HG02571 (cell line): Measurements from ENCODE around the gene SORL1-AS1.

Source experiments
- ATAC-seq: cut with Tn5 transposase; IDR thresholded peaks from one replicate; pipeline ENCODE4 v1.9.1; 2021; ENCODE audit warnings: mild to moderate bottlenecking, moderate library complexity; ENCODE audit not compliant: unreplicated experiment

The SORL1-AS1 gene

DNA sequence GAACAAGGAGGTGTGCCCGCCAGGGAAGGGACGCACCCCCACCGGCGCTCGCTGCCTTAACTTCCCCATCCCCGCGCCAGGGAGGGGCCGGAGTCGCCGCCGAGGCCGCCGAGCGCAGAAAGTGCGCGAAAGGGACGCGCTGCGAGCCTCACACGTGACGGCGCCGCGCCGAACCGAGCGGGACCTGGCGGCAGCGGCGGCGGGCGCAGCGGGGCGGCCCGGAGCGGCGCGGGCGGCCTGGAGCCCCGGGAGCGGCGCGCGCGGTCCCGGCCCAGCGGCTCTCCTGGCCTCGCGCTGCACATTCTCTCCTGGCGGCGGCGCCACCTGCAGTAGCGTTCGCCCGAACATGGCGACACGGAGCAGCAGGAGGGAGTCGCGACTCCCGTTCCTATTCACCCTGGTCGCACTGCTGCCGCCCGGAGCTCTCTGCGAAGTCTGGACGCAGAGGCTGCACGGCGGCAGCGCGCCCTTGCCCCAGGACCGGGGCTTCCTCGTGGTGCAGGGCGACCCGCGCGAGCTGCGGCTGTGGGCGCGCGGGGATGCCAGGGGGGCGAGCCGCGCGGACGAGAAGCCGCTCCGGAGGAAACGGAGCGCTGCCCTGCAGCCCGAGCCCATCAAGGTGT, 670 bp downstream of the SORL1-AS1 start, which contains the start of gene SORL1:
Gene SORL1, plus strand, starts transcription at position 329 of the 623 bp plus-strand sequence. Its CDS starts 18 bp downstream, at position 347.
- ATAC-seq, result peak; percentile 42

DNA sequence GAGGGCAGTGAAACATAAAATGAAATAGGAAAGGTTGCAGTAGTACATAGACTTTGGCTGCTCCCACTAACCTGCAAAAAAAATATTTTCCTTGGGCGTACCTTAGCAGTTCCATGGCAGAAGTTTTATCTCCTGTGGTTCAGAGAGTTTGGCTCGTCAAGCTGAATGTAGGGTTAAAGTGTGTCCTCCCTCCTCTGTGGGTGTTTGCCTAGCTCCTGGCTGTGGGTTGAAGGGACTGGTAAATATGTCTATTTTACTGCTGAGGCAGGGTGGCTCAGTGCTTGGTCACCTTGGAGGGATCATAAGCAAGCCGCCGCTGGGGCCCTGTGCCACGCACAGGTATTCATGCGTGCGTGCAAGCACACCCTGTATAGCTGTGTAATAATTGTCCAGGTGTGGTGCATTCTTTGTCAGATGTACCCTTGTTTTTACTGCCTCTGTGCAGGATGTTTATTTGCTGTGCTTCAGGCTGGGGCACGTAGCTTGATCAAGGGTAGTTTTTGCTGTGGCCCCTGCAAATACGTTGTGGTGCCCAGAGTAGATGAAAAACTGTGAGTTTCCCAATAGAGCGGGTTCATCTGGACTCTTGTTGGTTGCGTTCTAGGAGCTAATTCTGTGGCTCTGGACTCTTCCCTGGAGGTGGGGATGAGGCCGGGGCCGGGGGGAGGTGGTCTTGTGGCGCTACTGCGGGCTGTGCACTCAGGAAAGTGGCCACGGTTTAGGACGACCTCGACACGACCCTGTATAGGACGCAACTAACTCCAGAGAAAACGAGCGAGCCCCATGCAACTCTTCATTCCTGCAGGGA, 1.4 kb downstream of the SORL1-AS1 start:
- ATAC-seq, result peak; percentile 1

DNA sequence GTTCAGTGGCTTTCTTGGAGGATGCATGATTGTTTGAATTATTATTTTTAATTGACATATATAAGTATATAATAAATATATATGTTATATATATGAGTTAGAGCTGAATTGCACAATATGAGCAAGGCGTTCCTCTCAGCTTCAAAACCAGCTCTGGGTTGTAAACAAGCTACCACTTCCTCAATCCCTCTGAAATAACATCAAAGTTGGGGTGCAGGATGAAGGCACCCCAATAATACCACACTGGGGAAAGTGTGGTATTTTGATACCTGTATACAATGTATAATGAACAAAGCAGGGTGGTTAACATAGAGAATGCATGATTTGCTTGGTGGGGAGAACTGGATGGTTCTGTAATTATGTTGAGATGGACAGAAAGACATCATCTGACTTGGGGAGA, 2.4 kb downstream of the SORL1-AS1 start:
- ATAC-seq, result no peak

- ATAC-seq, result no peak
Observed at GRCh38 chr11:121449626-121450025, 3.1 kb downstream of the SORL1-AS1 start.

DNA sequence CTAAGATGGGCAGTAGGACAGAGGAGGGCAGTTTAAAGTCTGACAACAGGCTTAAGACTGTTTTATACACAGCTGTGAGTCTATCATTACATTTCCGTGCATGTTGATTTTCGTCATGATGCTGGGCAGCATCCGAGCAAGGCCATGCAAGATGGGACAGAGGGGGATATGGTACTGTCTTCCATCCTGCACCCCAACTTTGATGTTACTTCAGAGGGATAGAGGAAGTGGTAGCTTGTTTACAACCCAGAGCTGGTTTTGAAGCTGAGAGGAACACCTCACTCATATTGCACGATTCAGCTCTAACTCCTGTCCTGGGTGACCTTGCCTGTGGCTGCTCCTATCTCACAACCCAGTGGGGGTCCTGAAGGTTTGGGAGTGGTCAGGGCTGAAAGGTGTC, 3.6 kb downstream of the SORL1-AS1 start:
- ATAC-seq, result no peak

DNA sequence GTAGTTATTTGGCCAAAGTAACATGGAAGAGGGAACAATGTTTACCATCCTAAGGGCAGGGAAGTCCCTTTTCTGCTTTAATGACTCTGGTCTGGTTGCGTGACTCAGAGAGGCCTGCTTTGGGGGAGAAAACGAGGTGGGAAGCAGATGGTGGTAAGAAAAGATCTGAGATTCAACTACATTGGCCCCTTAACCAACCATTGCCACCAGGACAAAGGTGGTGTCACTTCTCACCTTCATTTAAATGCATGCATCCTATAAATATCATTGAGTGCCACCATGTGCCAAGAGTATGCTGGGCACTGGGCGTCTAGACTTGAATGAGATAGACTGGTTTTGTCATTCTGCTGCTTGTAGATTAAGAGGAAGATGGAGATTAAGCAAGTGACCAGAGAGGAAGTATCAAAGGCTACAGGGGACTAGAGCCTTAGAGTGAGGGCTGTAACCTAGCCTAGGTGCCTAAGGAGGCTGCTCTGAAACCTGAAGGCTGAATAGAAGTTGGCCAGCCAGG, 4.3 kb downstream of the SORL1-AS1 start:
- no peak for ATAC-seq

- no peak for ATAC-seq
Observed at GRCh38 chr11:121448011-121448410, 4.8 kb downstream of the SORL1-AS1 start.

DNA sequence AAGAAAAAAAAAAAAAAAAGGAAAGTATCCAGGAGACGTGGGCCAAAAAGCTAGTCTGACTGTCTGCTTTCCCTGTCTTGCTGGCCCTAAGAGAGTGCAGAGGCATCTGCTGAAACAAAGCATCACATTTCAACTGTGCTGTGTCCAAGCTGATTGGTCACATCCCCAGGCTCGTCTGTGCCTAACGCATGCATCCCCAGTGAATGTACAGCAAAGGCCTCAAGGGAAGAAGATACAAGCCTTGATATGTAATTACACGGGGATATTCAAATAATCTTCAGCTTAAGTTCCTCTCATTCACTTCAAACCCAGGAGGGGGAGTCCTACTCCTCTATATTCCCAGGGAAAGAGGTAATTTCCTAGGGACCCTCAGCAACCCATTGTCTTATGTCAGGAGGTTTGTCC, 6.0 kb downstream of the SORL1-AS1 start:
- no peak for ATAC-seq

DNA sequence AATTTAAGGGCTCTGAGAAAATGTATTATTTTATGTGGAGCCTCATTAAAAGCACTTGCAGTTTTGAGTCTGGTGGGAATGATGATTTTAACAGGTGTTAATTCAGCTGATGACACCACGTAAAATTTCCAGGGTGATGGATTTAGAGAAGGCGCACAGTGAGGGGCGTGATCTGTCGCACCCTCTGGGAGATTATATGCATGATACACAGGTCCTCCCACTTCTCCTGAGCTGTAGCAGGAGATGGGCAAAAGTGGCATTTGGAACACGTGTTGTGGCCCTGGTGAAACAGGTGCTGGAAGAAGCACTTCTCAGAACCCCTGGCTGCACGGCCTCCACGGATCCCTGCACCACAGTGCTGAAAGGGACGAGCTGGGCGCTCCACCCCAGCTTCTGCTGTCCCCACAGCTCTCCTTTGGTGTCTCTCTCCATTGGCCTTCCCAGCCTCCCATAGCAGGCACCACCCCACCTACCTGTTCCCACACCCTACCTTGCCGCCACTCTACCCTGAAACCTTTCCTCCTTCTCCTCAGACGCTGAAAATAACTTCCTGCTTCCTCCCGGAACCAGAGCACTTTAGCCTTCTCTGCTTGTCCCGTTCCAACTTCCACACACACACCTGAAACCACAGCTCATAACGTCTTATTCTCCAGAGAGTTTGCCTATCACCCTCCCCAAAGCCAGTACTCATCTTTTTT, 7.5 kb downstream of the SORL1-AS1 start:
- ATAC-seq, result no peak

DNA sequence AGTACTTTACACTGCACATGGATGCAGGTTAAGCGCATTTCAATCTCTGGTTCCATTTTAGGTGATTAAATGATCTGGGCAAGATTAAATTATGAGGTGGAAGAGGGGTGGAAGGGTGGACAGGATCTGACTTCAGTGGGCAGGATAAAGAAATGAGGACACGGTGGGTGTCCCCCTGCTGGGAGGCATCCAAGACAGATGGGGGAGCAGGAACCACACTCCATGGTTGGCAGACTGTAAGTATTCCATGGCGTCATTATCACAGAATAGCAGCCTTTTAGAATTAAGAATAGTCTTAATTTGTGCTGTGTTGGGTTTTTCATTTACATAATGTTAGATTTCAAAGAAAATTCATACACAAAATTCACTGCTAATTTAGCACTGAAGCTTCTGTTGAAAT, 8.2 kb downstream of the SORL1-AS1 start:
- ATAC-seq, result no peak

- no peak for ATAC-seq
Observed at GRCh38 chr11:121443688-121444275, 9.0 kb downstream of the SORL1-AS1 start.

DNA sequence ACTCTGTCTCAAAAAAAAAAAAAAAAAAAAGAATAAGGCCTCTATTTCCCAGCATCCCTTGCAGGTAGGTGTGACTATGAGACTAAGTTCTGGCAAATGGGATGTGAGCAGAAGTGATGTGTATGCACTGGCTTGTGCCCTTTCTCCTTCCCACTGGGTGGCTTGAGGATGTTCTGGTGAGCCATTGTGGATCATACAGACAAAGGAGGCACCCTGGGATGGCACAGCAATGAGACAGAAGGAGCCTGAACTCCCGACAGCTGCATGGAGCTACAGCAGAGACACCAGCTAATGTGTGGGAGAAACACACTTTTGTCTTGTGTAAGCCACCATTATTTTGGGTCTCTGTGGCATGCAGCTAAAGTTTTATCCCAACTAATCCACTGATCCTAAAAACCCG, 11.2 kb downstream of the SORL1-AS1 start:
- no peak for ATAC-seq

GRCh38 chr11:121439759-121440158, 13.0 kb downstream of the SORL1-AS1 start:
- ATAC-seq, result no peak

DNA sequence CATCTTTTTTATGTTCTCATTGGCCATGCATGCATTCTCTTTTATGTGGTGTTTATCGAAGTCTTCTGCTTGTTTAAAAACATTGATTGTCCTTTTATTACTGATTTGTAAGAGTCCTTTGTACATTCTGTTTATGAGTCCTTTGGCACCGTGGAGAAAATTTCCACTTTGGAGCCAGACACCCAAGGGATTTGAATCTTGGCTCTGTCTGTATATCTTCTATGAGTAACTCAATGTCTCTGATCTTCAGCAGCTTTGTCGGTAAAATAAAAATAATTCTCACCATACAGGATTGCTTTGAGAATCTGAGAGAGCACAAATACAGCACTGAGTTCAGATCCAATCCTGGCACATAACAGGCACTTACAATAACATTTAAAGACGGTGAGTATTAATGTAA, 13.4 kb downstream of the SORL1-AS1 start:
- ATAC-seq, result no peak

DNA sequence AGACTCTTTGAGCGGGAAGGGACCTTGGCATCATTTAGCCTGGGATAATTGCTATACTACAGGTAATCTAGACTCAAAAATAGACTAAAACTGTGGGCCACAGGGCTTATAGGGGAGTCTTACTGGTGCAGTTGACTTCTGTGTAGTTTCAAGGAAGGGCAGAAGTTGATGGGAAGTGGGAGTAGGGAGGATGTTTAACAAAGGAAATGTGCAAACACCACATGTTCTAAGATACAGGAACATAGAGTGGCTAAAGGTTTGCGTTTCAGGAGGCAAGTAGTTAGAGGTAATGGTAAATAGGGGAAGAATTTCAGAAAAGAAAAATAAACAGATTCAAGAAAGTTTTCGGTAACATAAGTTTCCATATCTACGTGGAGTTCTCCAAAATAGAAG, 15.1 kb downstream of the SORL1-AS1 start:
- no peak for ATAC-seq

DNA sequence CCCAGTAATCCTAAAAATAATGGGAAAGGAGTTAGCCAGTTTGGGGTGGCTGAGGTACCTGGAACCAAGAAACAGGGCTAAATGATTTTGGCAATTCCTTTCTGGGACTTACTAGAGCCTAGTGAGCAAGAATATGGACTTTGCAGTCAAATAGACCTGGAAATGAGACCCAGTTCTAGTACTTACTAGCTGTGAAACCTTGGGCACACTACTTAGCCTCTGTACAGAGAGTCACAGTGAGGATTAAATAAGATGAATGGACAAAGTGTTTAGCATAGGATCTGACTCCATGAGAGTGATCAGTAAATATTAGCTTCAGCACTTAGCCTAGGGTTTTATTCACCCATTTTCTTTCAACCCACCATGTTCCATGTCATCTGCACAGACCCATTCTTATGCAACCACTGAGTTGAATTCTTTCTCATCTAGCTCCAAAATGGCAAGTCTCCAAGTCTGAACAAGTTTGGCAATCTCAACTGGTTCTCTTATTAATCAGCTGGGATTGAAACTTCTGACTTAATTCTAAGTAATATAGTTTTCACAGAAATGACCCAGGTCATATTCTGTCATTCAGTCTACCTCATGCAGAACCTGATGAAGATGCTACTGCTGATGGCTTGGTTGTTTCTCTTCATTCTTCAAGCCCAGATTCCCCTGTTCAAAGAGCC, 15.6 kb downstream of the SORL1-AS1 start:
- ATAC-seq, result no peak

DNA sequence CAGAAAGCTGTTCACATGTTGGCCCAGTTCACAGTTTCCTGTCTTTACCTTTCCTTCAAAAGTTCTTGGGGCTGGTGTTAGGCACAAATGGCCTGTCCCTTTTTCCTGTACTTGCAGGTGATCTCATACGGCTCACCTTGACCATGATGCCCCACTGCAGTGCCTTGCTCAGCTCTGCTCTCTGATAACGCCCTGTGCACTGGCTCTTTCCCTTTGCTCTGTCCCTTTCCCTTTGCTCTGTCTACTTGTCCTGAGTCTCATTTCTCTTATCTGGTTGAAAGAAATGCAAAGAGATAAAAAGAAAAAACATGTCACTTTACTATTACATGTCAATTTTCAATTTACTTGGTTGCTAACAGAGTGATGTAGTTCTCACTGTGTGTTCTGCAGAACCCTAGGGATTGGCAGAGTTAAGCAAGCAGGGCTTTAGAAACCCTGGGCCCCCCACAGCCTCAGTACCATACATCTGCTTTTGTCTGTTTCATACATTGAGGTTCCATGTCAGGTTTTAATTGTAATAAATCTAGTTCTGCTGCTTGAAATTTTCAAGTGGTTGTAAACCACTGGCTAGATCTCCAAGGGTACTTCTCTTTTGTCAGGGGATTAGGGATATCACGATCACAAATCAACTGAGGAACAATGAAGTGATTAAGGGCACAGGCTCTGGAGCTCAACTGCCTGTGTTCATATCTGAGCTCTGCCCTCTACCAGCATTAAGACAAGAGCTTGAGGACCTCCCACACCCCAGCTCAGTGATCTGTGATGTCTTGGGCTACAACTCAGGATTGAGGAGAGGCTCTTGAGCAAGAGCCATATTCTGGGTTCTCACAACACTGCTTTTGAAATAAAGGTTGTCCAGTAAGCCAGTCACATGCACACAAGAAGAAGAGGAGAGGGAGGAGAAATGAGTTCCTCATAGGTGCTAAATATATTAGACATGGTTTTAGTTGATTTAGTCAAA, 16.9 kb downstream of the SORL1-AS1 start:
- no peak for ATAC-seq

DNA sequence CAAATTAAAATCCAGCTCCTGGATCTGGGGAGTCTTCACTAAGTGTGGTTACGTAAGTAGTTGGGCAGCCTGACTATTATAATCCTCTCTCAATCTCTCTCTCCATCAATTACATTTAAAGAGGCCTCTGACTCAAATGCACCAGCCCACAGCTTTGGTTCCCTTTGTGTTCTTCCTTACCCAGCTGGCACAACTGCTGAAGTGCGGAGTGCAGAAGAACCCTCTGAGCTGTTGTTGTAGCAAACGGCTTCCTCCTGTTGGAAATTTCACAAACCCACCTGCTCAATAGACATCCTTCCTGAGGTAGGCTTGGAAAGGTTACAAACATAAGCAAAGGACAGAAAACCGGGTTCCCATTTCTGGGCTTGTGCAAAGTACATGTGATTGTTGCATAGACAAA, 17.6 kb downstream of the SORL1-AS1 start:
- ATAC-seq, result no peak

- no peak for ATAC-seq
Observed at GRCh38 chr11:121431820-121432526, 20.8 kb downstream of the SORL1-AS1 start.
